SK-N-SH (cell line): ENCODE data around the gene VCAN. TPM values are rescaled to one million over a fixed set of nuclear protein-coding genes. Genes with fewer than 3 reads are reported as not detected.

ENCODE experiments used
- CHD2 ChIP-seq: fragments of 150-350 bp; IDR thresholded peaks from 2 replicates; pipeline ENCODE4 v1.6.1; 2018; ENCODE audit warnings: low read length; ENCODE audit not compliant: partially characterized antibody
- ELF1 ChIP-seq: IDR thresholded peaks from 2 replicates; pipeline ENCODE4 v1.4.0; 2012
- EP300 ChIP-seq, 2 experiments: IDR thresholded peaks; 2 replicates each; pipeline versions ENCODE4 v1.4.0 to v1.6.1; 2012; ENCODE audit warnings: borderline replicate concordance in 1 of 2, low read depth in 1 of 2, low read length in 1 of 2
- EZH2phosphoT487 ChIP-seq: fragments of 200-600 bp; sonication (generic); IDR thresholded peaks from 2 replicates; pipeline ENCODE4 v1.6.1; 2017; ENCODE audit warnings: low read depth, mixed run types, mild to moderate bottlenecking, antibody characterized with exemption, moderate library complexity, borderline replicate concordance
- FOXJ3 ChIP-seq: sonication (generic); formaldehyde crosslinking; IDR thresholded peaks from 2 replicates; pipeline ENCODE4 v1.5.1; 2020; ENCODE audit warnings: mild to moderate bottlenecking, missing genetic modification reagents
- GABPA ChIP-seq: IDR thresholded peaks from 2 replicates; pipeline ENCODE4 v1.4.0; 2012; ENCODE audit warnings: low read depth, mild to moderate bottlenecking
- MXI1 ChIP-seq: IDR thresholded peaks from 2 replicates; pipeline ENCODE4 v1.6.1; 2012; ENCODE audit warnings: mild to moderate bottlenecking, low read depth, low read length, improper control_type of control experiment
- NFIC ChIP-seq: IDR thresholded peaks from 2 replicates; pipeline ENCODE4 v1.4.0; 2012; ENCODE audit warnings: borderline replicate concordance
- NRF1 ChIP-seq: IDR thresholded peaks from 2 replicates; pipeline ENCODE4 v1.6.1; 2012; ENCODE audit warnings: low read depth, mild to moderate bottlenecking, low read length
- POLR2AphosphoS5 ChIP-seq: IDR thresholded peaks from 2 replicates; pipeline ENCODE4 v1.6.1; 2012; ENCODE audit warnings: low read depth, low read length
- RAD21 ChIP-seq: IDR thresholded peaks from 2 replicates; pipeline ENCODE4 v1.6.1; 2012; ENCODE audit warnings: mild to moderate bottlenecking, low read length
- RCOR1 ChIP-seq: fragments of 150-350 bp; IDR thresholded peaks from 2 replicates; pipeline ENCODE4 v1.6.1; 2017; ENCODE audit warnings: antibody characterized with exemption, low read length
- RFX5 ChIP-seq: IDR thresholded peaks from 2 replicates; pipeline ENCODE4 v1.6.1; 2012; ENCODE audit warnings: mild to moderate bottlenecking, improper control_type of control experiment, low read length
- RXRA ChIP-seq: IDR thresholded peaks from 2 replicates; pipeline ENCODE4 v1.4.0; 2012; ENCODE audit warnings: low read depth, mild to moderate bottlenecking, borderline replicate concordance
- TAF1 ChIP-seq: IDR thresholded peaks from 2 replicates; pipeline ENCODE4 v1.6.1; 2012; ENCODE audit warnings: low read depth, mild to moderate bottlenecking, low read length, moderate library complexity, borderline replicate concordance
- YY1 ChIP-seq: IDR thresholded peaks from 2 replicates; pipeline ENCODE4 v1.4.0; 2012; ENCODE audit warnings: low read depth, mild to moderate bottlenecking
- polyA plus RNA-seq, 3 experiments: library from polyadenylated mRNA; depleted of rRNA; stranded (reverse); fragments of >200 nt; gene quantifications; 2 replicates each; pipeline ENCODE4 v1.2.3, GENCODE V29; 2012
- TF ChIP-seq, protein P1 (sequence below): IDR thresholded peaks from 2 replicates; pipeline ENCODE4 v1.6.1; 2012; ENCODE audit warnings: mild to moderate bottlenecking, low read depth, low read length, moderate library complexity
- TF ChIP-seq, protein P2 (sequence below): fragments of 150-350 bp; IDR thresholded peaks from 2 replicates; pipeline ENCODE4 v1.6.1; 2016; ENCODE audit warnings: mild to moderate bottlenecking, low read depth, low read length
- TF ChIP-seq, protein P3 (sequence below): IDR thresholded peaks from 2 replicates; pipeline ENCODE4; 2012
- TF ChIP-seq, protein P4 (sequence below): IDR thresholded peaks from 2 replicates; pipeline ENCODE4 v1.4.0; 2012; ENCODE audit warnings: low read depth, borderline replicate concordance

VCAN gene
- polyA plus RNA-seq, 1 of the 3 experiments (the other 2 are of a cell fraction): 142 TPM

DNA sequence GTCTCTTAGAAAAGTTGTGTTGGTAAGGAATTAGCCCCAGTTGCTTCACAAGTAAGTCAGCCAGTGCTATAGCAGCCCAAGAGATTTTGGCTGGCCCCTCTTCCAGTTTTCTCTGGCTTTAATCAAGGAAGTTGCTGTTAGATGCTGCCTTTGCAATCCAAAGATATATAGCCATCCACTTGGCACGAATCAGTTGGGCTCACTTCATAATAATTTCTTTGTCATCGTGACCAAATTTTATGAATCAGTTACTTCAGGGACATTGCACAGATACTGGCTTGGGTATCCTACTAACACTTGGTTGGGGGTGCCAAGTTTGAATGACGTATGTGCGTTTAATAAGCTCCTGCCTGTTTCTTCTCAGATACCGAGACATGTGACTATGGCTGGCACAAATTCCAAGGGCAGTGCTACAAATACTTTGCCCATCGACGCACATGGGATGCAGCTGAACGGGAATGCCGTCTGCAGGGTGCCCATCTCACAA is 81.5 kb downstream of the VCAN start (continued):
- TF ChIP-seq CHD2 (no peak), TAF1 (no peak), EZH2phosphoT487 (no peak), RCOR1 (no peak), RXRA (no peak), YY1 (no peak), FOXJ3 (CRISPR knock-in tag) (no peak), GABPA (no peak), RAD21 (no peak), RFX5 (no peak), POLR2AphosphoS5 (0 out of 2 replicates have a peak, but pooled peaks have one; percentile 7), NFIC (peak; percentile 79), ELF1 (no peak), MXI1 (no peak), EP300 (IDR thresholded peaks at IDR 0.05; ENCODE audit: borderline replicate concordance in 1 of 2, low read depth in 1 of 2, low read length in 1 of 2) (peak in 1 of 2 experiments; percentile 79; a peak in 2 of 4 replicates), NRF1 (no peak)
- TF ChIP-seq, protein P1, sequence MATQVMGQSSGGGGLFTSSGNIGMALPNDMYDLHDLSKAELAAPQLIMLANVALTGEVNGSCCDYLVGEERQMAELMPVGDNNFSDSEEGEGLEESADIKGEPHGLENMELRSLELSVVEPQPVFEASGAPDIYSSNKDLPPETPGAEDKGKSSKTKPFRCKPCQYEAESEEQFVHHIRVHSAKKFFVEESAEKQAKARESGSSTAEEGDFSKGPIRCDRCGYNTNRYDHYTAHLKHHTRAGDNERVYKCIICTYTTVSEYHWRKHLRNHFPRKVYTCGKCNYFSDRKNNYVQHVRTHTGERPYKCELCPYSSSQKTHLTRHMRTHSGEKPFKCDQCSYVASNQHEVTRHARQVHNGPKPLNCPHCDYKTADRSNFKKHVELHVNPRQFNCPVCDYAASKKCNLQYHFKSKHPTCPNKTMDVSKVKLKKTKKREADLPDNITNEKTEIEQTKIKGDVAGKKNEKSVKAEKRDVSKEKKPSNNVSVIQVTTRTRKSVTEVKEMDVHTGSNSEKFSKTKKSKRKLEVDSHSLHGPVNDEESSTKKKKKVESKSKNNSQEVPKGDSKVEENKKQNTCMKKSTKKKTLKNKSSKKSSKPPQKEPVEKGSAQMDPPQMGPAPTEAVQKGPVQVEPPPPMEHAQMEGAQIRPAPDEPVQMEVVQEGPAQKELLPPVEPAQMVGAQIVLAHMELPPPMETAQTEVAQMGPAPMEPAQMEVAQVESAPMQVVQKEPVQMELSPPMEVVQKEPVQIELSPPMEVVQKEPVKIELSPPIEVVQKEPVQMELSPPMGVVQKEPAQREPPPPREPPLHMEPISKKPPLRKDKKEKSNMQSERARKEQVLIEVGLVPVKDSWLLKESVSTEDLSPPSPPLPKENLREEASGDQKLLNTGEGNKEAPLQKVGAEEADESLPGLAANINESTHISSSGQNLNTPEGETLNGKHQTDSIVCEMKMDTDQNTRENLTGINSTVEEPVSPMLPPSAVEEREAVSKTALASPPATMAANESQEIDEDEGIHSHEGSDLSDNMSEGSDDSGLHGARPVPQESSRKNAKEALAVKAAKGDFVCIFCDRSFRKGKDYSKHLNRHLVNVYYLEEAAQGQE: no peak
- TF ChIP-seq, protein P2, sequence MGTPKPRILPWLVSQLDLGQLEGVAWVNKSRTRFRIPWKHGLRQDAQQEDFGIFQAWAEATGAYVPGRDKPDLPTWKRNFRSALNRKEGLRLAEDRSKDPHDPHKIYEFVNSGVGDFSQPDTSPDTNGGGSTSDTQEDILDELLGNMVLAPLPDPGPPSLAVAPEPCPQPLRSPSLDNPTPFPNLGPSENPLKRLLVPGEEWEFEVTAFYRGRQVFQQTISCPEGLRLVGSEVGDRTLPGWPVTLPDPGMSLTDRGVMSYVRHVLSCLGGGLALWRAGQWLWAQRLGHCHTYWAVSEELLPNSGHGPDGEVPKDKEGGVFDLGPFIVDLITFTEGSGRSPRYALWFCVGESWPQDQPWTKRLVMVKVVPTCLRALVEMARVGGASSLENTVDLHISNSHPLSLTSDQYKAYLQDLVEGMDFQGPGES: no peak
- TF ChIP-seq, protein P3, sequence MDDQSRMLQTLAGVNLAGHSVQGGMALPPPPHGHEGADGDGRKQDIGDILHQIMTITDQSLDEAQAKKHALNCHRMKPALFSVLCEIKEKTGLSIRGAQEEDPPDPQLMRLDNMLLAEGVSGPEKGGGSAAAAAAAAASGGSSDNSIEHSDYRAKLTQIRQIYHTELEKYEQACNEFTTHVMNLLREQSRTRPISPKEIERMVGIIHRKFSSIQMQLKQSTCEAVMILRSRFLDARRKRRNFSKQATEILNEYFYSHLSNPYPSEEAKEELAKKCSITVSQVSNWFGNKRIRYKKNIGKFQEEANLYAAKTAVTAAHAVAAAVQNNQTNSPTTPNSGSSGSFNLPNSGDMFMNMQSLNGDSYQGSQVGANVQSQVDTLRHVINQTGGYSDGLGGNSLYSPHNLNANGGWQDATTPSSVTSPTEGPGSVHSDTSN: peak; percentile 82
- TF ChIP-seq, protein P4, sequence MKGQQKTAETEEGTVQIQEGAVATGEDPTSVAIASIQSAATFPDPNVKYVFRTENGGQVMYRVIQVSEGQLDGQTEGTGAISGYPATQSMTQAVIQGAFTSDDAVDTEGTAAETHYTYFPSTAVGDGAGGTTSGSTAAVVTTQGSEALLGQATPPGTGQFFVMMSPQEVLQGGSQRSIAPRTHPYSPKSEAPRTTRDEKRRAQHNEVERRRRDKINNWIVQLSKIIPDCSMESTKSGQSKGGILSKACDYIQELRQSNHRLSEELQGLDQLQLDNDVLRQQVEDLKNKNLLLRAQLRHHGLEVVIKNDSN: peak; percentile 40; the same call in 1 of the 2 replicates
